HG03565 (cell line): Measurements from ENCODE around the gene TRABD2B.

Source experiments
- ATAC-seq: cut with Tn5 transposase; IDR thresholded peaks from one replicate; pipeline ENCODE4 v1.9.1; 2021; ENCODE audit warnings: mild to moderate bottlenecking, moderate library complexity; ENCODE audit not compliant: unreplicated experiment

TRABD2B gene

GRCh38 chr1:47997289-47998200 is at the start of gene TRABD2B:
Gene TRABD2B, minus strand, starts transcription at chr1:47997385.
- peak; percentile 85 for ATAC-seq

- ATAC-seq: no peak
These were observed 47.1 kb upstream of the TRABD2B start for GRCh38 chr1:48044311-48044710.

- no peak for ATAC-seq
These were observed 46.4 kb upstream of the TRABD2B start for GRCh38 chr1:48043622-48044021.

GRCh38 chr1:48040154-48040553 is 43.0 kb upstream of the TRABD2B start:
- ATAC-seq: no peak

GRCh38 chr1:48039088-48040054 is 42.2 kb upstream of the TRABD2B start:
- ATAC-seq: no peak

- no peak for ATAC-seq
These were observed 41.1 kb upstream of the TRABD2B start for GRCh38 chr1:48038270-48038767.

- no peak for ATAC-seq
These were observed 39.6 kb upstream of the TRABD2B start for GRCh38 chr1:48036710-48037355.

- ATAC-seq: no peak
These were observed 38.4 kb upstream of the TRABD2B start for GRCh38 chr1:48035371-48036141.

GRCh38 chr1:48033495-48034045 is 36.4 kb upstream of the TRABD2B start:
- no peak for ATAC-seq

GRCh38 chr1:48031676-48032075 is 34.5 kb upstream of the TRABD2B start:
- ATAC-seq: no peak

- ATAC-seq: no peak
These were observed 33.6 kb upstream of the TRABD2B start for GRCh38 chr1:48030696-48031365.

- no peak for ATAC-seq
These were observed 33.0 kb upstream of the TRABD2B start for GRCh38 chr1:48030211-48030610.

- no peak for ATAC-seq
These were observed 31.3 kb upstream of the TRABD2B start for GRCh38 chr1:48028218-48029069.

- no peak for ATAC-seq
These were observed 30.3 kb upstream of the TRABD2B start for GRCh38 chr1:48027533-48027835.

- no peak for ATAC-seq
These were observed 29.7 kb upstream of the TRABD2B start for GRCh38 chr1:48026701-48027532.

GRCh38 chr1:48026275-48026674 is 29.1 kb upstream of the TRABD2B start:
- no peak for ATAC-seq

GRCh38 chr1:48025076-48025475 is 27.9 kb upstream of the TRABD2B start:
- ATAC-seq: no peak

- ATAC-seq: no peak
These were observed 26.3 kb upstream of the TRABD2B start for GRCh38 chr1:48023488-48023887.
